Hepatocyte (in vitro differentiated cells): ENCODE measurements around the gene SF3B5. TPM values are rescaled to one million over a fixed set of nuclear protein-coding genes. Genes with fewer than 3 reads are reported as not detected.

ENCODE experiments used
- DNase-seq: peaks from one replicate; pipeline ENCODE4 v3.0.0-alpha.2; 2016; ENCODE audit warnings: low spot score
- H2AFZ ChIP-seq: fragments of 200-600 bp; sonication (generic); 2 replicates; pipeline ENCODE4 v1.6.0; 2016; ENCODE audit warnings: antibody characterized with exemption, mild to moderate bottlenecking
- H3K27ac ChIP-seq: fragments of 200-600 bp; sonication (generic); 2 replicates; pipeline ENCODE4 v1.5.1; 2016; ENCODE audit warnings: mild to moderate bottlenecking
- H3K27me3 ChIP-seq: fragments of 200-600 bp; sonication (generic); 2 replicates; pipeline ENCODE4 v1.6.1; 2016
- H3K36me3 ChIP-seq: fragments of 200-600 bp; sonication (generic); replicated peaks from 2 replicates; pipeline ENCODE4 v1.5.1; 2016; ENCODE audit warnings: low read depth; ENCODE audit not compliant: insufficient read depth
- H3K4me1 ChIP-seq: fragments of 200-600 bp; sonication (generic); 2 replicates; pipeline ENCODE4 v1.5.1; 2016; ENCODE audit warnings: mild to moderate bottlenecking, moderate library complexity; ENCODE audit not compliant: insufficient read depth
- H3K4me2 ChIP-seq: fragments of 200-600 bp; sonication (generic); 2 replicates; pipeline ENCODE4 v1.6.0; 2016
- H3K4me3 ChIP-seq: fragments of 200-600 bp; sonication (generic); 2 replicates; pipeline ENCODE4 v1.5.1; 2016; ENCODE audit warnings: mild to moderate bottlenecking
- H3K79me2 ChIP-seq: fragments of 200-600 bp; sonication (generic); 2 replicates; pipeline ENCODE4 v1.6.0; 2017; ENCODE audit warnings: mild to moderate bottlenecking
- H3K9me2 ChIP-seq: fragments of 200-600 bp; sonication (generic); replicated peaks from 2 replicates; pipeline ENCODE4 v1.6.0; 2017; ENCODE audit warnings: mild to moderate bottlenecking; ENCODE audit not compliant: insufficient read depth
- H3K9me3 ChIP-seq: fragments of 200-600 bp; sonication (generic); 2 replicates; pipeline ENCODE4 v1.5.1; 2016; ENCODE audit warnings: low read depth, mild to moderate bottlenecking
- H4K20me1 ChIP-seq: fragments of 200-600 bp; sonication (generic); 2 replicates; pipeline ENCODE4 v1.6.0; 2016; ENCODE audit warnings: mild to moderate bottlenecking; ENCODE audit not compliant: insufficient read depth, poor library complexity, severe bottlenecking
- EZH2 ChIP-seq: fragments of 200-600 bp; sonication (generic); IDR thresholded peaks from 2 replicates; pipeline ENCODE4 v1.6.1; 2016; ENCODE audit warnings: antibody characterized with exemption, mild to moderate bottlenecking, borderline replicate concordance
- EZH2phosphoT487 ChIP-seq: fragments of 200-600 bp; sonication (generic); IDR thresholded peaks from one replicate; pipeline ENCODE4 v1.6.1; 2018; ENCODE audit warnings: antibody characterized with exemption, mild to moderate bottlenecking, low read depth, moderate library complexity; ENCODE audit not compliant: unreplicated experiment, severe bottlenecking
- WGBS: methylation state at CpG from one replicate; pipeline ENCODE4 v1.1.6; 2016; ENCODE audit warnings: low lambda C conversion rate; ENCODE audit errors: missing lambda C conversion rate; 5-methylcytosine and 5-hydroxymethylcytosine counted together
- polyA plus RNA-seq: library from polyadenylated mRNA; unstranded; fragments of >200 nt; fragmentation: Nextera tagmentation; extraction: Ambion mirVana; gene quantifications from 2 replicates; pipeline ENCODE4 v1.2.1, GENCODE V29; 2016
- total RNA-seq: library from RNA; depleted of rRNA; stranded (reverse); fragments of >200 nt; gene quantifications from 2 replicates; pipeline ENCODE4 v1.2.3, GENCODE V29; 2014
- TF ChIP-seq, protein P1 (sequence below): fragments of 200-600 bp; sonication (generic); IDR thresholded peaks from 2 replicates; pipeline ENCODE4 v1.5.1; 2016; ENCODE audit warnings: antibody characterized with exemption, mild to moderate bottlenecking; ENCODE audit not compliant: poor library complexity

Gene SF3B5
- total and polyA plus RNA-seq, 2 experiments from 2014 or later: 147 to 155 TPM

DNA sequence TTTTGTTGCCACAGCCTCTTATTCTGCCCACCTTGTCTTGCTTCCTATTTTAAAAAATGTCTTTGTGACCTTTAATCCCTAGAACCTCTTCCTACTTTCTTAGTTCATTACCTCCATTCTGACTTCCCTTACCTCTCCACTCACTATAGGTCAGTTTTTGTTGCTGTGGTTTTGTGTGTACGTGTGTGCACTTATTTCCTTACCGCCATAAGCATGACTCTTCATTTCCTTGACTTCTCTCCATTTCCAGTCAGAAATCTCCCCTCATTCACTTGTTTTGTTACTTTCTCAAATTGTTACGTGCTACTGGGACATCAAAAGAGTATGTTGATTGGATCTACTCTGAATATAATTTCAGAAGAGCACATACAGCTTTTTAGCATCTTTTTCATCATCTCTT, 26.6 kb downstream of the SF3B5 start:
- peaks cover 5% of the 10 kb centered on the region for H3K4me1 ChIP-seq
- 88% methylated on average over 3 of the region's 3 CpGs for WGBS
- TF ChIP-seq EZH2 (no peak), EZH2phosphoT487 (no peak)
- TF ChIP-seq, protein P1, sequence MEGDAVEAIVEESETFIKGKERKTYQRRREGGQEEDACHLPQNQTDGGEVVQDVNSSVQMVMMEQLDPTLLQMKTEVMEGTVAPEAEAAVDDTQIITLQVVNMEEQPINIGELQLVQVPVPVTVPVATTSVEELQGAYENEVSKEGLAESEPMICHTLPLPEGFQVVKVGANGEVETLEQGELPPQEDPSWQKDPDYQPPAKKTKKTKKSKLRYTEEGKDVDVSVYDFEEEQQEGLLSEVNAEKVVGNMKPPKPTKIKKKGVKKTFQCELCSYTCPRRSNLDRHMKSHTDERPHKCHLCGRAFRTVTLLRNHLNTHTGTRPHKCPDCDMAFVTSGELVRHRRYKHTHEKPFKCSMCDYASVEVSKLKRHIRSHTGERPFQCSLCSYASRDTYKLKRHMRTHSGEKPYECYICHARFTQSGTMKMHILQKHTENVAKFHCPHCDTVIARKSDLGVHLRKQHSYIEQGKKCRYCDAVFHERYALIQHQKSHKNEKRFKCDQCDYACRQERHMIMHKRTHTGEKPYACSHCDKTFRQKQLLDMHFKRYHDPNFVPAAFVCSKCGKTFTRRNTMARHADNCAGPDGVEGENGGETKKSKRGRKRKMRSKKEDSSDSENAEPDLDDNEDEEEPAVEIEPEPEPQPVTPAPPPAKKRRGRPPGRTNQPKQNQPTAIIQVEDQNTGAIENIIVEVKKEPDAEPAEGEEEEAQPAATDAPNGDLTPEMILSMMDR: no peak
- H3K36me3 ChIP-seq: no peaks in the 10 kb centered on the region
- H4K20me1 ChIP-seq: no peaks in the 10 kb centered on the region
- no peak for DNase-seq
- H2AFZ ChIP-seq: no peak overlapping the region
- H3K9me2 ChIP-seq: no peaks in the 10 kb centered on the region
- no peak overlapping the region for H3K4me3 ChIP-seq
- H3K9me3 ChIP-seq: no peaks in the 10 kb centered on the region
- H3K79me2 ChIP-seq: no peaks in the 10 kb centered on the region
- no peak overlapping the region for H3K4me2 ChIP-seq
- H3K27ac ChIP-seq: no peak overlapping the region
- H3K27me3 ChIP-seq: peaks cover 40% of the 10 kb centered on the region

DNA sequence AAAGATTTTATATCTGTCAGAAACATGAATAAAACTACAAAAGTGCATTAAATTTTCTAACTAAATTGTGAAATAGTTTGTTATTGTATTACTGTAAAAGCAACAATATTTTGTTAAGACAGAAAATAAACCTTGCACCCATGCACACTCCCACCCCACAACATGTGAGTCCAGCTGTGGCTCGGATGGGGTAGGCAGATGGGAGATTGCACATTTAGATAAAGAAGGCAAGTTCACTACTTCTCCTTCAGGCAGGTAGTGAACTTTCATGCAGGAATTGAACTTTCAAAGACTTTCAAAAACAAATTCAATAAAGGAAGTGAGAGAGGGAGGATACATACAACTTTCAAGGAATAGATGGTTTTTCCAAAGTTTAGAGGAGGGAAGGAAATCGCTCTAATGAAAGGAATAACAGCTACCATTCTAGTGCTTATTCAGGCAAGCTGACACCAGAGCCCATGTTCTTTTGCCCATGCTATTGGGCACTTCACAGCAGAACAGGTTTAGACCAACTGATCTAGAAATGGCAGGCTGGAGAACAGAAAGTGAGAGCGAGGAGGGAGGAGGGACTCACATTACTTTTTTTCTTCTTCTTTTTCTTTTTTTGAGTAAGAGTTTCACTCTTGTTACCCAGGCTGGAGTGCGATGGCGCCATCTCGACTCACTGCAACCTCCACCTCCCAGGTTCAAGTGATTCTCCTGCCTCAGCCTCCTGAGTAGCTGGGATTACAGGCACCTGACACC, 28.5 kb downstream of the SF3B5 start:
- Histone ChIP-seq H3K27me3 (peaks cover 54% of the 10 kb centered on the region), H3K9me2 (no peaks in the 10 kb centered on the region), H3K79me2 (no peaks in the 10 kb centered on the region), H3K4me1 (peaks cover 11% of the 10 kb centered on the region), H4K20me1 (no peaks in the 10 kb centered on the region), H3K27ac (no peak overlapping the region), H3K9me3 (no peaks in the 10 kb centered on the region), H3K4me2 (no peak overlapping the region), H3K36me3 (no peaks in the 10 kb centered on the region), H2AFZ (no peak overlapping the region), H3K4me3 (no peak overlapping the region)
- DNase-seq: no peak
- TF ChIP-seq EZH2phosphoT487: no peak
- TF ChIP-seq EZH2: no peak
- TF ChIP-seq, protein P1: no peak
- whole genome bisulfite sequencing: 76% methylated on average over 6 of the region's 6 CpGs

DNA sequence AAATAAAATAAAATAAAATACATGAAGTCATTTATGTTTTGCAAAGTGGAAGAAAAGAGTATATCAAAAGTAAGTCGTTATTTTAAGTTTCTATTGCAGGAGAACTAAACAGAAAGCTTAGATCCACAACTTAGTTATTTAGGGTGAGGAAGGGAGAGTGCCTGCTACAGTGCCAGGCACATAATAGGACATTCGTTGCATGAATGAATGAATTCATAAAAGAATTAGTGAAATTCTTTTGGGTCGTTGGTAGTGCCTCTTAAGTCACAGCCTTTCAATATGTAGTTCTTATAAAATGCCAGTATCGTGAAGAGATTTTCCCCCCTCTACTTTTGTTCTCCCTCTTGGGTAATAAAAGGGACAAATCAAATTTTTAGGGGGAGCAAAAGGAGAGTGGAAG, 29.1 kb downstream of the SF3B5 start:
- Histone ChIP-seq H3K27ac (no peak overlapping the region), H3K4me2 (no peak overlapping the region), H3K9me2 (no peaks in the 10 kb centered on the region), H3K36me3 (no peaks in the 10 kb centered on the region), H4K20me1 (no peaks in the 10 kb centered on the region), H3K9me3 (no peaks in the 10 kb centered on the region), H3K79me2 (no peaks in the 10 kb centered on the region), H2AFZ (no peak overlapping the region), H3K4me1 (peaks cover 11% of the 10 kb centered on the region), H3K4me3 (no peak overlapping the region), H3K27me3 (peaks cover 58% of the 10 kb centered on the region)
- TF ChIP-seq EZH2 (no peak), EZH2phosphoT487 (no peak)
- TF ChIP-seq, protein P1: no peak
- 51% methylated on average over 4 of the region's 4 CpGs for WGBS
- no peak for DNase-seq
